Right lobe of liver (tissue), 6 donors: Measurements from ENCODE around the gene TMEM201. TPM values are rescaled to one million over a fixed set of nuclear protein-coding genes. Genes with fewer than 3 reads are reported as not detected.
A peak's percentile ranks its signal among the peaks of the same experiment; 100 is the strongest.

Experiments
- ATAC-seq, 4 donors: fragments of 200-7000 bp; cut with Tn5 transposase; one replicate each; pipeline ENCODE4 v1.9.1; 2020; ENCODE audit warnings: mild to moderate bottlenecking in 4 of 4, moderate library complexity in 4 of 4
- DNase-seq, 3 donors: peaks; one replicate each; pipeline ENCODE4 v3.0.0-alpha.2; 2020
- H3K27ac ChIP-seq, 3 donors: fragments of 200-600 bp; one replicate each; pipeline ENCODE4 v1.8.0; 2022
- H3K27me3 ChIP-seq, 2 donors: fragments of 200-600 bp; one replicate each; pipeline ENCODE4 v1.8.0; 2022
- H3K36me3 ChIP-seq, 4 donors: fragments of 200-600 bp; sonication (generic) in 1 of 4; one replicate each; pipeline versions ENCODE4 v1.5.1 to v1.8.0; 2017 to 2022; ENCODE audit warnings: control low read depth in 1 of 4
- H3K4me1 ChIP-seq, 4 donors: fragments of 200-600 bp; sonication (generic) in 1 of 4; one replicate each; pipeline versions ENCODE4 v1.5.1 to v1.8.0; 2017 to 2022; ENCODE audit warnings: control low read depth in 1 of 4
- H3K4me3 ChIP-seq, 3 donors: fragments of 200-600 bp; one replicate each; pipeline ENCODE4 v1.8.0; 2022
- H3K9me3 ChIP-seq, 4 donors: fragments of 200-600 bp; sonication (generic) in 1 of 4; one replicate each; pipeline versions ENCODE4 v1.5.1 to v1.8.0; 2017 to 2022; ENCODE audit warnings: control low read depth in 1 of 4
- CTCF ChIP-seq, 4 donors: fragments of 200-600 bp in 3 of 4; fragments of 450-650 bp in 1 of 4; IDR thresholded peaks; one replicate each; pipeline versions ENCODE4 v1.5.1 to v1.8.0; 2016 to 2022; ENCODE audit warnings: antibody characterized with exemption in 4 of 4, mild to moderate bottlenecking in 2 of 4
- POLR2A ChIP-seq: fragments of 450-650 bp; IDR thresholded peaks from one replicate; pipeline ENCODE4 v1.6.1; 2017; ENCODE audit warnings: antibody characterized with exemption, mild to moderate bottlenecking
- WGBS: methylation state at CpG from one replicate; pipeline ENCODE4 v1.1.6; 2018; ENCODE audit warnings: low coverage, low lambda C conversion rate; ENCODE audit not compliant: insufficient coverage; ENCODE audit errors: missing lambda C conversion rate; 5-methylcytosine and 5-hydroxymethylcytosine counted together
- intact Hi-C, 2 donors: fragments of 100-400 bp; cut with DNase I; formaldehyde crosslinking; loops; one replicate each; pipeline versions ENCODE4 v1.11.2 to v1.14.1; 2022
- total RNA-seq, 6 experiments: library from RNA; depleted of rRNA in 2 of 6; stranded (reverse); fragments of >200 nt in 2 of 6; fragmentation: NEBNext Ultra II Directional in 3 of 6; extraction: Animal tissue kit (Norgen Biotek cat#: 25700) in 3 of 6; gene quantifications; one replicate each; pipeline versions ENCODE4 v1.1.0 to v1.2.4, GENCODE V29; 2016 to 2023
- donor health status: DM: no; HTN: yes; CAD: no.
- donor health status: DM: no; HTN: no; CAD: no.
- donor health status: DM: no; HTN: no; CAD: no.
- donor health status: DM: no; HTN: yes; CAD: no.
- donor health status: DM: no; HTN: yes; CAD: no.

The TMEM201 gene
- total RNA-seq, 6 experiments from 2014 or later, result 1.6 to 5.8 (median 3.0) TPM

GRCh38 chr1:9573723-9574122 lies 15.0 kb upstream of the TMEM201 start:
- no peak for TF ChIP-seq POLR2A
- TF ChIP-seq CTCF (IDR thresholded peaks at IDR 0.05), result peak; percentile 28 to 38 (median 34)
- Histone ChIP-seq H3K27me3 (no peaks in the 10 kb centered on the region), H3K36me3 (peaks cover 0 to 37% (median 19%) of the 10 kb centered on the region in 4 donors), H3K9me3 (no peaks in the 10 kb centered on the region), H3K27ac (no peak overlapping the region), H3K4me3 (no peak overlapping the region), H3K4me1 (peaks cover 0 to 5% (median 0%) of the 10 kb centered on the region in 4 donors)
- peak in 3 of 4 donors; percentile 13 to 24 (median 24) for ATAC-seq
- no CpG with 5 or more reads among the region's 2 CpGs for WGBS
- intact Hi-C loops, result loop anchor here (5.0 to 10.0 kb wide), 2 partner anchors 76 to 79 kb away; no protein-coding TSS in a partner anchor
- no peak for DNase-seq

- TF ChIP-seq POLR2A (no peak), CTCF (IDR thresholded peaks at IDR 0.05) (no peak)
- no peak overlapping the region for H3K4me3 ChIP-seq
- DNase-seq, result no peak
- peaks cover 0 to 5% (median 0%) of the 10 kb centered on the region in 4 donors for H3K4me1 ChIP-seq
- H3K27me3 ChIP-seq, result no peaks in the 10 kb centered on the region
- no peaks in the 10 kb centered on the region for H3K9me3 ChIP-seq
- no peak for ATAC-seq
- intact Hi-C loops, result loop anchor here in 1 of 2 donors (10.0 kb wide), 1 partner anchor 81 kb away; no protein-coding TSS in a partner anchor
- 88% methylated on average over 5 of the region's 6 CpGs for WGBS
- no peak overlapping the region for H3K27ac ChIP-seq
- peaks cover 0 to 52% (median 16%) of the 10 kb centered on the region in 4 donors for H3K36me3 ChIP-seq
Measured at GRCh38 chr1:9575486-9575885, 13.2 kb upstream of the TMEM201 start.

GRCh38 chr1:9576903-9577302 lies 11.8 kb upstream of the TMEM201 start:
- Histone ChIP-seq H3K27ac (no peak overlapping the region), H3K27me3 (no peaks in the 10 kb centered on the region), H3K9me3 (no peaks in the 10 kb centered on the region), H3K4me1 (no peaks in the 10 kb centered on the region), H3K4me3 (no peak overlapping the region), H3K36me3 (peaks cover 0 to 58% (median 21%) of the 10 kb centered on the region in 4 donors)
- ATAC-seq (no peak), DNase-seq (no peak)
- intact Hi-C loops, result loop anchor here in 1 of 2 donors (10.0 kb wide), 1 partner anchor 82 kb away; no protein-coding TSS in a partner anchor
- WGBS, result 82% methylated on average over 6 of the region's 6 CpGs
- TF ChIP-seq POLR2A (no peak), CTCF (IDR thresholded peaks at IDR 0.05) (no peak)

- intact Hi-C loops, result loop anchor here in 1 of 2 donors (10.0 kb wide), 1 partner anchor 83 kb away; no protein-coding TSS in a partner anchor
- no peak for TF ChIP-seq POLR2A
- TF ChIP-seq CTCF (IDR thresholded peaks at IDR 0.05), result no peak
- no peak for DNase-seq
- Histone ChIP-seq H3K9me3 (no peaks in the 10 kb centered on the region), H3K36me3 (peaks cover 0 to 59% (median 23%) of the 10 kb centered on the region in 4 donors), H3K27me3 (no peaks in the 10 kb centered on the region), H3K4me3 (no peak overlapping the region), H3K27ac (no peak overlapping the region), H3K4me1 (no peaks in the 10 kb centered on the region)
- WGBS, result 96% methylated on average over 5 of the region's 5 CpGs
- ATAC-seq, result no peak
Measured at GRCh38 chr1:9577423-9577822, 11.3 kb upstream of the TMEM201 start.
